ES-I3 (cell line): ENCODE results near the gene CENPB.

Experiments used
- H3K36me3 ChIP-seq: 2 replicates; pipeline ENCODE4 v1.6.1; 2013; ENCODE audit warnings: mild to moderate bottlenecking, low read length, control low read depth, moderate library complexity; ENCODE audit not compliant: insufficient read depth
- H3K4me1 ChIP-seq: 2 replicates; pipeline ENCODE4 v1.6.1; 2013; ENCODE audit warnings: mild to moderate bottlenecking, control low read depth, low read length; ENCODE audit not compliant: insufficient read depth
- H3K9ac ChIP-seq: 2 replicates; pipeline ENCODE4 v1.6.1; 2013; ENCODE audit warnings: low read depth, mild to moderate bottlenecking, low read length, moderate library complexity
- H3K9me3 ChIP-seq: 2 replicates; pipeline ENCODE4 v1.6.1; 2013; ENCODE audit warnings: mild to moderate bottlenecking, low read length, moderate library complexity; ENCODE audit not compliant: control insufficient read depth, insufficient read depth

CENPB gene

GRCh38 chr20:3759316-3759823, 27.2 kb downstream of the CENPB start:
- H3K36me3 ChIP-seq: no peaks in the 10 kb centered on the region
- peaks cover 5% of the 10 kb centered on the region; the same call in 1 of the 2 replicates for H3K4me1 ChIP-seq
- H3K9me3 ChIP-seq: no peaks in the 10 kb centered on the region
- H3K9ac ChIP-seq: no peak overlapping the region

- no peak overlapping the region for H3K9ac ChIP-seq
- H3K4me1 ChIP-seq: peaks cover 5% of the 10 kb centered on the region; the same call in 1 of the 2 replicates
- H3K9me3 ChIP-seq: no peaks in the 10 kb centered on the region
- no peaks in the 10 kb centered on the region for H3K36me3 ChIP-seq
Observed at GRCh38 chr20:3758566-3758965, 28.0 kb downstream of the CENPB start.

GRCh38 chr20:3757268-3757667, 29.3 kb downstream of the CENPB start:
- Histone ChIP-seq H3K36me3 (no peaks in the 10 kb centered on the region), H3K4me1 (peaks cover 5% of the 10 kb centered on the region; the same call in 1 of the 2 replicates), H3K9ac (no peak overlapping the region), H3K9me3 (no peaks in the 10 kb centered on the region)

- no peaks in the 10 kb centered on the region for H3K36me3 ChIP-seq
- H3K9ac ChIP-seq: no peak overlapping the region
- H3K9me3 ChIP-seq: no peaks in the 10 kb centered on the region
- peaks cover 3% of the 10 kb centered on the region; the same call in 1 of the 2 replicates for H3K4me1 ChIP-seq
Observed at GRCh38 chr20:3755814-3756480, 30.6 kb downstream of the CENPB start.

GRCh38 chr20:3755269-3755668, 31.3 kb downstream of the CENPB start:
- H3K4me1 ChIP-seq: no peaks in the 10 kb centered on the region
- no peaks in the 10 kb centered on the region for H3K9me3 ChIP-seq
- no peaks in the 10 kb centered on the region for H3K36me3 ChIP-seq
- H3K9ac ChIP-seq: no peak overlapping the region

- H3K9ac ChIP-seq: no peak overlapping the region
- H3K36me3 ChIP-seq: no peaks in the 10 kb centered on the region
- no peaks in the 10 kb centered on the region for H3K9me3 ChIP-seq
- H3K4me1 ChIP-seq: no peaks in the 10 kb centered on the region
Observed at GRCh38 chr20:3754276-3754630, 32.3 kb downstream of the CENPB start.

- Histone ChIP-seq H3K4me1 (no peaks in the 10 kb centered on the region), H3K9ac (no peak overlapping the region), H3K9me3 (no peaks in the 10 kb centered on the region), H3K36me3 (no peaks in the 10 kb centered on the region)
Observed at GRCh38 chr20:3753501-3754275, 32.9 kb downstream of the CENPB start.

- no peaks in the 10 kb centered on the region for H3K36me3 ChIP-seq
- no peaks in the 10 kb centered on the region for H3K9me3 ChIP-seq
- H3K9ac ChIP-seq: no peak overlapping the region
- H3K4me1 ChIP-seq: no peaks in the 10 kb centered on the region
Observed at GRCh38 chr20:3753098-3753497, 33.4 kb downstream of the CENPB start.

GRCh38 chr20:3752386-3752759, 34.2 kb downstream of the CENPB start:
- Histone ChIP-seq H3K36me3 (no peaks in the 10 kb centered on the region), H3K9ac (no peak overlapping the region)

GRCh38 chr20:3751675-3752385, 34.7 kb downstream of the CENPB start:
- Histone ChIP-seq H3K36me3 (no peaks in the 10 kb centered on the region), H3K9ac (no peak overlapping the region), H3K9me3 (no peaks in the 10 kb centered on the region), H3K4me1 (no peaks in the 10 kb centered on the region)

More at GRCh38 chr20:3752386-3752759, 34.2 kb downstream of the CENPB start:
- H3K4me1 ChIP-seq: no peaks in the 10 kb centered on the region
- H3K9me3 ChIP-seq: no peaks in the 10 kb centered on the region

GRCh38 chr20:3751305-3751674, 35.2 kb downstream of the CENPB start:
- H3K4me1 ChIP-seq: no peaks in the 10 kb centered on the region
- H3K9me3 ChIP-seq: no peaks in the 10 kb centered on the region
- H3K9ac ChIP-seq: no peak overlapping the region
- no peaks in the 10 kb centered on the region for H3K36me3 ChIP-seq

GRCh38 chr20:3749689-3750531, 36.6 kb downstream of the CENPB start:
- Histone ChIP-seq H3K36me3 (no peaks in the 10 kb centered on the region), H3K9me3 (no peaks in the 10 kb centered on the region), H3K9ac (peak overlapping the region; percentile 45), H3K4me1 (no peaks in the 10 kb centered on the region)

GRCh38 chr20:3749087-3749688, 37.4 kb downstream of the CENPB start:
- Histone ChIP-seq H3K9me3 (no peaks in the 10 kb centered on the region), H3K36me3 (no peaks in the 10 kb centered on the region)

More at GRCh38 chr20:3749087-3749688, 37.4 kb downstream of the CENPB start:
- Histone ChIP-seq H3K9ac (peak overlapping the region; percentile 45; the same call in 1 of the 2 replicates), H3K4me1 (no peaks in the 10 kb centered on the region)
